GM19035 (cell line): ENCODE data around the gene RFX1.
"Not testable (repeated sequence)": the region's sequence is repeated elsewhere in the genome, so short reads cannot be mapped to it uniquely, and the experiment has no call there.

Source experiments
- ATAC-seq: cut with Tn5 transposase; IDR thresholded peaks from one replicate; pipeline ENCODE4 v1.9.1; 2021; ENCODE audit not compliant: unreplicated experiment

Gene RFX1

GRCh38 chr19:13979686-13980085 is 26.4 kb downstream of the RFX1 start:
- ATAC-seq: no peak

- ATAC-seq: no peak
Measured at GRCh38 chr19:13979244-13979615, 26.9 kb downstream of the RFX1 start.

- no peak for ATAC-seq
Measured at GRCh38 chr19:13978351-13979243, 27.5 kb downstream of the RFX1 start.

- ATAC-seq: no peak
Measured at GRCh38 chr19:13977803-13978202, 28.3 kb downstream of the RFX1 start.

GRCh38 chr19:13976446-13976845 is 29.7 kb downstream of the RFX1 start:
- ATAC-seq: no peak

- ATAC-seq: no peak
Measured at GRCh38 chr19:13975870-13976269, 30.2 kb downstream of the RFX1 start.

GRCh38 chr19:13974073-13974472 is 32.0 kb downstream of the RFX1 start:
- ATAC-seq: no peak

GRCh38 chr19:13973479-13973878 is 32.6 kb downstream of the RFX1 start:
- not testable (repeated sequence) for ATAC-seq

GRCh38 chr19:13972368-13973155 is 33.6 kb downstream of the RFX1 start:
- no peak for ATAC-seq

GRCh38 chr19:13971868-13972267 is 34.3 kb downstream of the RFX1 start:
- not testable (repeated sequence) for ATAC-seq

- ATAC-seq: no peak
Measured at GRCh38 chr19:13969897-13970296, 36.2 kb downstream of the RFX1 start.

- no peak for ATAC-seq
Measured at GRCh38 chr19:13968999-13969398, 37.1 kb downstream of the RFX1 start.

- ATAC-seq: no peak
Measured at GRCh38 chr19:13968383-13968935, 37.7 kb downstream of the RFX1 start.

- ATAC-seq: not testable (repeated sequence)
Measured at GRCh38 chr19:13967206-13967605, 38.9 kb downstream of the RFX1 start.

GRCh38 chr19:13966684-13967128 is 39.4 kb downstream of the RFX1 start:
- ATAC-seq: no peak

- ATAC-seq: no peak
Measured at GRCh38 chr19:13965926-13966683, 40.0 kb downstream of the RFX1 start.

- no peak for ATAC-seq
Measured at GRCh38 chr19:13965377-13965896, 40.7 kb downstream of the RFX1 start.

- ATAC-seq: no peak
Measured at GRCh38 chr19:13964776-13965175, 41.3 kb downstream of the RFX1 start.

- ATAC-seq: no peak
Measured at GRCh38 chr19:13963603-13964105, 42.5 kb downstream of the RFX1 start.
